HepG2 (cell line): ENCODE results near the gene LEAP2. TPM values are rescaled to one million over a fixed set of nuclear protein-coding genes. Genes with fewer than 3 reads are reported as not detected.
A peak's percentile ranks its signal among the peaks of the same experiment; 100 is the strongest.

Experiments used
- ARID3A ChIP-seq: IDR thresholded peaks from 2 replicates; pipeline ENCODE4 v1.6.1; 2012; ENCODE audit warnings: low read depth, low read length, improper control_type of control experiment
- EZH2 ChIP-seq: conservative IDR thresholded peaks from 2 replicates; pipeline ENCODE4 v1.6.1; 2012; ENCODE audit warnings: mild to moderate bottlenecking, low read depth, low read length, moderate library complexity
- FOXA3 ChIP-seq: IDR thresholded peaks from 2 replicates; pipeline ENCODE4 v1.6.1; 2016; ENCODE audit warnings: missing genetic modification reagents, missing compliant biosample characterization
- HNRNPH1 ChIP-seq: fragments of 200-400 bp; formaldehyde crosslinking; optimal IDR thresholded peaks from 2 replicates; pipeline ENCODE3; 2017; ENCODE audit warnings: mild to moderate bottlenecking, low read depth, low read length
- HNRNPLL ChIP-seq: fragments of 200-400 bp; formaldehyde crosslinking; IDR thresholded peaks from 2 replicates; pipeline ENCODE4 v1.6.1; 2017; ENCODE audit warnings: mild to moderate bottlenecking, low read depth, low read length; ENCODE audit not compliant: poor library complexity, severe bottlenecking
- HNRNPUL1 ChIP-seq: fragments of 200-400 bp; formaldehyde crosslinking; IDR thresholded peaks from 2 replicates; pipeline ENCODE4 v1.6.1; 2017; ENCODE audit warnings: low read depth, mild to moderate bottlenecking, low read length, moderate library complexity
- IRF9 ChIP-seq: sonication (generic); formaldehyde crosslinking; IDR thresholded peaks from 2 replicates; pipeline ENCODE4 v1.8.0; 2022; ENCODE audit warnings: missing genetic modification reagents, mild to moderate bottlenecking, borderline replicate concordance
- MYNN ChIP-seq: sonication (generic); formaldehyde crosslinking; IDR thresholded peaks from 2 replicates; pipeline ENCODE4 v1.4.0; 2020; ENCODE audit warnings: mild to moderate bottlenecking, low read depth, missing genetic modification reagents
- ZMAT3 ChIP-seq: sonication (generic); formaldehyde crosslinking; conservative IDR thresholded peaks from 2 replicates; pipeline ENCODE4 v1.7.0; 2021; ENCODE audit warnings: missing genetic modification reagents
- ZMYM4 ChIP-seq: sonication (generic); formaldehyde crosslinking; IDR thresholded peaks from 2 replicates; pipeline ENCODE4 v1.8.1; 2023; ENCODE audit warnings: mild to moderate bottlenecking, missing genetic modification reagents
- ZNF337 ChIP-seq: sonication (generic); formaldehyde crosslinking; IDR thresholded peaks from 2 replicates; pipeline ENCODE4 v1.5.1; 2020; ENCODE audit warnings: missing genetic modification reagents, low read depth, mild to moderate bottlenecking, borderline replicate concordance
- ZNF549 ChIP-seq: sonication (generic); formaldehyde crosslinking; IDR thresholded peaks from 2 replicates; pipeline ENCODE4 v1.5.0; 2020; ENCODE audit warnings: missing genetic modification reagents
- ZNF891 ChIP-seq: sonication (generic); formaldehyde crosslinking; IDR thresholded peaks from 2 replicates; pipeline ENCODE4 v1.5.0; 2020; ENCODE audit warnings: mild to moderate bottlenecking, missing genetic modification reagents
- polyA plus RNA-seq, 8 experiments: library from polyadenylated mRNA; depleted of rRNA in 3 of 8; stranded (reverse) in 7 of 8; unstranded in 1 of 8; fragments of >200 nt; fragmentation: Illumina TruSeq in 4 of 8; extraction: Trizol in 4 of 8; gene quantifications; 2 replicates each; pipeline versions ENCODE4 v1.2.1 to v1.2.3, GENCODE V29; 2011 to 2016; ENCODE audit warnings: low read depth in 4 of 8, missing spikeins in 1 of 8, mixed read lengths in 1 of 8; ENCODE audit not compliant: insufficient read depth in 1 of 8
- total RNA-seq, 5 experiments: library from RNA; depleted of rRNA; stranded (reverse); fragments of >200 nt; fragmentation: Illumina TruSeq; extraction: Trizol; gene quantifications; 2 replicates each; pipeline ENCODE4 v1.2.3, GENCODE V29; 2016; ENCODE audit warnings: low read depth in 1 of 5
- TF ChIP-seq, protein P1 (sequence below): IDR thresholded peaks from 2 replicates; pipeline ENCODE4 v1.6.1; 2018; ENCODE audit warnings: missing genetic modification reagents
- TF ChIP-seq, protein P2 (sequence below): sonication (generic); formaldehyde crosslinking; IDR thresholded peaks from 2 replicates; pipeline ENCODE4 v1.5.1; 2020; ENCODE audit warnings: mild to moderate bottlenecking, missing genetic modification reagents, borderline replicate concordance
- TF ChIP-seq, protein P3 (sequence below): sonication (generic); formaldehyde crosslinking; IDR thresholded peaks from 2 replicates; pipeline ENCODE4 v1.8.1; 2023; ENCODE audit warnings: mild to moderate bottlenecking, missing genetic modification reagents, borderline replicate concordance
- TF ChIP-seq, protein P4 (sequence below): sonication (generic); formaldehyde crosslinking; IDR thresholded peaks from 2 replicates; pipeline ENCODE4 v1.5.0; 2020; ENCODE audit warnings: mild to moderate bottlenecking, missing genetic modification reagents
- TF ChIP-seq, protein P5 (sequence below): sonication (generic); formaldehyde crosslinking; IDR thresholded peaks from 2 replicates; pipeline ENCODE4 v1.4.0; 2020; ENCODE audit warnings: missing genetic modification reagents

LEAP2 gene
- total and polyA plus RNA-seq, 2 of the 13 experiments (the other 11 are each of a cell fraction or from before 2014, with no cell fraction given): 23.9 to 51.9 TPM

DNA sequence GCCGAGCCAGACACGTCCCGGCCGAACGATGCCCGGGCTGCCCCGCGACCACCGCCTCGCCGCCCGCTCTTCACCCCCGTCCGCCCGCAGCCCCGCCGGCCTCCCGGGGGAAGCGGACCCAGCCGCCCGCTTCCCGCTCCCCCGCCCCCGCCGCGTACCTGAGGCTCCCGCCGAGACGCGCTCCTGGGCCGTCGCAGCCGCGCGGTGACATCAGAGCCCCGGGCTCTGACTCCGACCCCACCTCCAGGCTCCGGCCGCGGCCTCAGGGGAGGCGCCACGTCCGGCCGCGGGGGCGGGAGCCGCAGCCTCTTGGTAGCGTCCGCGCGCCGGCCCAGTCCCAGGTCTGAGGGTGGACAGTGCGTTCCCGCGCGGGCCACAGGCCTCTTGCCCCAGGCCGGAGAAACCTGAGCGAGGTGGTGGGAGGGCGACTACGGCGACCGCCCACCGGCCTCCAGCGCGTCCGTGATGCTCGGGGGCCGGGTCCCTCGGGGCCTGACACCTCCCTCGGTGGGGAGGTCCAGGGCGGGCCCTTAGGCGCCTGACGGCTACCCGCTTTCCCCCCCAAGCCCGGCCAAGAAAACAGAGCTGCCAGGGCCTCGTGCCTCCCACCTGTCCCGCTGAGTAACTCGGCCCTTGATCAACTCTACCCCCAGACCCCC lies 42.9 kb upstream of the LEAP2 start, which contains the start of gene SHROOM1 (continued):
- TF ChIP-seq, protein P1, sequence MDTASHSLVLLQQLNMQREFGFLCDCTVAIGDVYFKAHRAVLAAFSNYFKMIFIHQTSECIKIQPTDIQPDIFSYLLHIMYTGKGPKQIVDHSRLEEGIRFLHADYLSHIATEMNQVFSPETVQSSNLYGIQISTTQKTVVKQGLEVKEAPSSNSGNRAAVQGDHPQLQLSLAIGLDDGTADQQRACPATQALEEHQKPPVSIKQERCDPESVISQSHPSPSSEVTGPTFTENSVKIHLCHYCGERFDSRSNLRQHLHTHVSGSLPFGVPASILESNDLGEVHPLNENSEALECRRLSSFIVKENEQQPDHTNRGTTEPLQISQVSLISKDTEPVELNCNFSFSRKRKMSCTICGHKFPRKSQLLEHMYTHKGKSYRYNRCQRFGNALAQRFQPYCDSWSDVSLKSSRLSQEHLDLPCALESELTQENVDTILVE (CRISPR knock-in tag): peak; percentile 28; the same call in 1 of the 2 replicates
- TF ChIP-seq, protein P2, sequence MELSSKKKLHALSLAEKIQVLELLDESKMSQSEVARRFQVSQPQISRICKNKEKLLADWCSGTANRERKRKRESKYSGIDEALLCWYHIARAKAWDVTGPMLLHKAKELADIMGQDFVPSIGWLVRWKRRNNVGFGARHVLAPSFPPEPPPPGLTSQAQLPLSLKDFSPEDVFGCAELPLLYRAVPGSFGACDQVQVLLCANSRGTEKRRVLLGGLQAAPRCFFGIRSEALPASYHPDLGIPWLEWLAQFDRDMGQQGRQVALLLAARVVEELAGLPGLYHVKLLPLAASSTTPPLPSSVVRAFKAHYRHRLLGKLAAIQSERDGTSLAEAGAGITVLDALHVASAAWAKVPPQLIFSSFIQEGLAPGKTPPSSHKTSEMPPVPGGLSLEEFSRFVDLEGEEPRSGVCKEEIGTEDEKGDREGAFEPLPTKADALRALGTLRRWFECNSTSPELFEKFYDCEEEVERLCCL (CRISPR knock-in tag): no peak
- TF ChIP-seq, protein P3, sequence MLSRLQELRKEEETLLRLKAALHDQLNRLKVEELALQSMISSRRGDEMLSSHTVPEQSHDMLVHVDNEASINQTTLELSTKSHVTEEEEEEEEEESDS (CRISPR knock-in tag): no peak; the same call in 1 of the 2 replicates
- TF ChIP-seq HNRNPH1: no peak
- TF ChIP-seq, protein P4, sequence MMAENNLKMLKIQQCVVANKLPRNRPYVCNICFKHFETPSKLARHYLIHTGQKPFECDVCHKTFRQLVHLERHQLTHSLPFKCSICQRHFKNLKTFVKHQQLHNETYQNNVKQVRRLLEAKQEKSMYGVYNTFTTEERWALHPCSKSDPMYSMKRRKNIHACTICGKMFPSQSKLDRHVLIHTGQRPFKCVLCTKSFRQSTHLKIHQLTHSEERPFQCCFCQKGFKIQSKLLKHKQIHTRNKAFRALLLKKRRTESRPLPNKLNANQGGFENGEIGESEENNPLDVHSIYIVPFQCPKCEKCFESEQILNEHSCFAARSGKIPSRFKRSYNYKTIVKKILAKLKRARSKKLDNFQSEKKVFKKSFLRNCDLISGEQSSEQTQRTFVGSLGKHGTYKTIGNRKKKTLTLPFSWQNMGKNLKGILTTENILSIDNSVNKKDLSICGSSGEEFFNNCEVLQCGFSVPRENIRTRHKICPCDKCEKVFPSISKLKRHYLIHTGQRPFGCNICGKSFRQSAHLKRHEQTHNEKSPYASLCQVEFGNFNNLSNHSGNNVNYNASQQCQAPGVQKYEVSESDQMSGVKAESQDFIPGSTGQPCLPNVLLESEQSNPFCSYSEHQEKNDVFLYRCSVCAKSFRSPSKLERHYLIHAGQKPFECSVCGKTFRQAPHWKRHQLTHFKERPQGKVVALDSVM (CRISPR knock-in tag): peak; percentile 51; the same call in 1 of the 2 replicates
- TF ChIP-seq IRF9 (CRISPR knock-in tag): peak; percentile 52; the same call in 1 of the 2 replicates
- TF ChIP-seq HNRNPUL1: no peak
- peak; percentile 52; the same call in 1 of the 2 replicates for TF ChIP-seq MYNN (CRISPR knock-in tag)
- no peak for TF ChIP-seq ZNF549
- no peak for TF ChIP-seq ARID3A
- TF ChIP-seq HNRNPLL: peak; percentile 12
- TF ChIP-seq ZNF337: no peak
- TF ChIP-seq, protein P5, sequence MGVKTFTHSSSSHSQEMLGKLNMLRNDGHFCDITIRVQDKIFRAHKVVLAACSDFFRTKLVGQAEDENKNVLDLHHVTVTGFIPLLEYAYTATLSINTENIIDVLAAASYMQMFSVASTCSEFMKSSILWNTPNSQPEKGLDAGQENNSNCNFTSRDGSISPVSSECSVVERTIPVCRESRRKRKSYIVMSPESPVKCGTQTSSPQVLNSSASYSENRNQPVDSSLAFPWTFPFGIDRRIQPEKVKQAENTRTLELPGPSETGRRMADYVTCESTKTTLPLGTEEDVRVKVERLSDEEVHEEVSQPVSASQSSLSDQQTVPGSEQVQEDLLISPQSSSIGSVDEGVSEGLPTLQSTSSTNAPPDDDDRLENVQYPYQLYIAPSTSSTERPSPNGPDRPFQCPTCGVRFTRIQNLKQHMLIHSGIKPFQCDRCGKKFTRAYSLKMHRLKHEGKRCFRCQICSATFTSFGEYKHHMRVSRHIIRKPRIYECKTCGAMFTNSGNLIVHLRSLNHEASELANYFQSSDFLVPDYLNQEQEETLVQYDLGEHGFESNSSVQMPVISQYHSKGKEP (CRISPR knock-in tag): 0 out of 2 replicates have a peak, but pooled peaks have one; percentile 13
- TF ChIP-seq EZH2: no peak
- no peak for TF ChIP-seq FOXA3
- peak; percentile 59 for TF ChIP-seq ZMAT3
- peak; percentile 76; the same call in 1 of the 2 replicates for TF ChIP-seq ZNF891 (CRISPR knock-in tag)
- no peak; the same call in none of the 2 replicates for TF ChIP-seq ZMYM4 (CRISPR knock-in tag)
